Smooth muscle cell (in vitro differentiated cells): ENCODE data around the gene HOXB5. TPM values are rescaled to one million over a fixed set of nuclear protein-coding genes. Genes with fewer than 3 reads are reported as not detected.
A peak's percentile ranks its signal among the peaks of the same experiment; 100 is the strongest.

ENCODE experiments used
- DNase-seq: peaks from one replicate; lab custom pipeline; 2025; ENCODE audit not compliant: unreplicated experiment; lab: John Stamatoyannopoulos, UW
- H2AFZ ChIP-seq: fragments of 200-600 bp; sonication (generic); 2 replicates; pipeline ENCODE4 v1.6.0; 2016; ENCODE audit warnings: antibody characterized with exemption, low read depth, mild to moderate bottlenecking
- H3F3A ChIP-seq: fragments of 200-600 bp; sonication (generic); 2 replicates; pipeline ENCODE4 v1.6.0; 2017; ENCODE audit warnings: antibody characterized with exemption, low read depth
- H3K27ac ChIP-seq: fragments of 200-600 bp; sonication (generic); 2 replicates; pipeline ENCODE4 v1.5.1; 2016; ENCODE audit warnings: low read depth, mild to moderate bottlenecking
- H3K27me3 ChIP-seq: fragments of 200-600 bp; sonication (generic); 2 replicates; pipeline ENCODE4 v1.6.1; 2016; ENCODE audit warnings: low read depth, mild to moderate bottlenecking
- H3K36me3 ChIP-seq: fragments of 200-600 bp; sonication (generic); 2 replicates; pipeline ENCODE4 v1.5.1; 2016; ENCODE audit warnings: low read depth
- H3K4me1 ChIP-seq: fragments of 200-600 bp; sonication (generic); 2 replicates; pipeline ENCODE4 v1.5.1; 2016; ENCODE audit warnings: low read depth
- H3K4me2 ChIP-seq: fragments of 200-600 bp; sonication (generic); 2 replicates; pipeline ENCODE4 v1.6.0; 2016; ENCODE audit warnings: mild to moderate bottlenecking
- H3K4me3 ChIP-seq: fragments of 200-600 bp; sonication (generic); 2 replicates; pipeline ENCODE4 v1.5.1; 2016; ENCODE audit warnings: mild to moderate bottlenecking
- H3K79me2 ChIP-seq: fragments of 200-600 bp; sonication (generic); 2 replicates; pipeline ENCODE4 v1.6.0; 2016; ENCODE audit warnings: low read depth, mild to moderate bottlenecking
- H3K9ac ChIP-seq: fragments of 200-600 bp; sonication (generic); 2 replicates; pipeline ENCODE4 v1.6.0; 2016; ENCODE audit warnings: low read depth
- H3K9me3 ChIP-seq: fragments of 200-600 bp; sonication (generic); replicated peaks from 2 replicates; pipeline ENCODE4 v1.5.1; 2016; ENCODE audit warnings: low read depth
- H4K20me1 ChIP-seq: fragments of 200-600 bp; sonication (generic); 2 replicates; pipeline ENCODE4 v1.6.0; 2016; ENCODE audit warnings: low read depth
- WGBS: methylation state at CpG from one replicate; pipeline ENCODE4 v1.1.7; 2016; ENCODE audit warnings: low lambda C conversion rate; 5-methylcytosine and 5-hydroxymethylcytosine counted together
- polyA plus RNA-seq: library from polyadenylated mRNA; unstranded; fragments of >200 nt; fragmentation: Nextera tagmentation; extraction: Ambion mirVana; gene quantifications from 2 replicates; pipeline ENCODE4 v1.2.1, GENCODE V29; 2016
- total RNA-seq: library from RNA; depleted of rRNA; stranded (reverse); fragments of >200 nt; gene quantifications from 2 replicates; pipeline ENCODE4 v1.2.3, GENCODE V29; 2014
- TF ChIP-seq, protein P1 (sequence below): fragments of 200-600 bp; sonication (generic); IDR thresholded peaks from 2 replicates; pipeline ENCODE4 v1.5.1; 2017; ENCODE audit warnings: borderline replicate concordance, mild to moderate bottlenecking, antibody characterized with exemption; ENCODE audit not compliant: insufficient read depth, poor library complexity, severe bottlenecking

HOXB5 gene
- total and polyA plus RNA-seq, 2 experiments from 2014 or later = 0.49 to 1.8 TPM

DNA sequence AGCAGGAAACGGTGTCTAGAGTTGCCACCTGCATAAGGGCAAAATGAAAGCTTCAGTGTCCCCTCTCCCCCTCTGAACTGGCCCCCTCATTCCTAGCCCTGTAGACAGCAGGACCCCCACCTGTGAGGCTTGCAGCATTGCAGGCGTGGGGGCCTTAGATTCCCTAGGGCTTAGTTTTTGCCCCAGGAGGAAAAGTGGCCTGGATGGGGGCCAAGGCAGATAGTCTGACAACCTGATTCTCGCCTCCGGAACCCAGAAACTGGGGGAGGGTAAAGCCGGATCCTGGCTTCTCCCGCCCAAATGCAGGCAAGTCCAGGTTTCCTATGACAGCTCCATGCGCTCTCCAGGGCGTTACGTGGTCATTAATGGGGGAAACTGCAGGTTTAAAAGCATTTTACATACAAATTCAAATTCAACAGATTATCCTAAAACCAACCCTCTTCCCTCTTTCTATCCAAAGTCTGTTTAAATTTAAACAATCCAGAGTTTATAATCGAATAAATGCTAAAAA lies 11.9 kb upstream of the HOXB5 start:
- Histone ChIP-seq H4K20me1 (peaks cover 31% of the 10 kb centered on the region), H3K27me3 (peaks cover 7% of the 10 kb centered on the region), H3F3A (peaks cover 21% of the 10 kb centered on the region), H3K27ac (peak overlapping the region; percentile 54), H3K79me2 (peaks cover 78% of the 10 kb centered on the region), H3K4me2 (peak overlapping the region; percentile 98), H3K4me3 (peak overlapping the region; percentile 66), H2AFZ (peak overlapping the region; percentile 70), H3K9ac (no peak overlapping the region), H3K4me1 (peaks cover 4% of the 10 kb centered on the region), H3K9me3 (no peaks in the 10 kb centered on the region), H3K36me3 (no peaks in the 10 kb centered on the region)
- DNase-seq = no peak
- TF ChIP-seq, protein P1, sequence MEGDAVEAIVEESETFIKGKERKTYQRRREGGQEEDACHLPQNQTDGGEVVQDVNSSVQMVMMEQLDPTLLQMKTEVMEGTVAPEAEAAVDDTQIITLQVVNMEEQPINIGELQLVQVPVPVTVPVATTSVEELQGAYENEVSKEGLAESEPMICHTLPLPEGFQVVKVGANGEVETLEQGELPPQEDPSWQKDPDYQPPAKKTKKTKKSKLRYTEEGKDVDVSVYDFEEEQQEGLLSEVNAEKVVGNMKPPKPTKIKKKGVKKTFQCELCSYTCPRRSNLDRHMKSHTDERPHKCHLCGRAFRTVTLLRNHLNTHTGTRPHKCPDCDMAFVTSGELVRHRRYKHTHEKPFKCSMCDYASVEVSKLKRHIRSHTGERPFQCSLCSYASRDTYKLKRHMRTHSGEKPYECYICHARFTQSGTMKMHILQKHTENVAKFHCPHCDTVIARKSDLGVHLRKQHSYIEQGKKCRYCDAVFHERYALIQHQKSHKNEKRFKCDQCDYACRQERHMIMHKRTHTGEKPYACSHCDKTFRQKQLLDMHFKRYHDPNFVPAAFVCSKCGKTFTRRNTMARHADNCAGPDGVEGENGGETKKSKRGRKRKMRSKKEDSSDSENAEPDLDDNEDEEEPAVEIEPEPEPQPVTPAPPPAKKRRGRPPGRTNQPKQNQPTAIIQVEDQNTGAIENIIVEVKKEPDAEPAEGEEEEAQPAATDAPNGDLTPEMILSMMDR = no peak
- WGBS = 27% methylated on average over 10 of the region's 10 CpGs

DNA sequence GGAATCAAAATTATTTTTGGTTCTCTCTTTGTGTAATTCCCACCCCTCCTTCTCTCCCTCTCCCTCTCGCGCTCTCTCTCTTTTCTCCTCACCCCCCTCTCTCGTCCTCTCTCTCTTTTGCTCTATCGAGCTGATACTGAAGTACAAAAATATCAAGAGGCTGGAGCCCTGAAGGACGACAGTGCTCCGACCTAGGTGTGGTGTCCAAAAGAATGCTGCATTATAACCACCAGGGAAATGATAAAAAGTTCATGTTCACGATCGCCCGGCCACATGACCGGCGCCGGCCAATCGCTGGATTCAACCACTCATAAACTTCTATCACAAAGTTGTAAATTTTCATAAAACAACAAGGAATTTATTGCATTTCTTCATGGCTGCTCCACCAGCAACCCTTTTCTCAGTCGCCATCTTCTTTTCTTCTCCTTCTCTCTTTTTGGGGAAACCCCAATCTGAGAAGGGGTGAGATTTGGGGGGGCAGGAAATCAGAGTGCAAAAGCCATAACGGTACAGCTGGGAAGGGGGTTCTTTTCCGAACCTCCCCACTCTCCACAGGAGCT lies 11.3 kb upstream of the HOXB5 start, which contains the start of gene HOXB6:
Gene HOXB6 (minus strand): TSS at position 217 of the 560 bp plus-strand sequence. CDS start 6,836 bp downstream, outside the sequence.
- TF ChIP-seq, protein P1 = no peak
- Histone ChIP-seq H3K36me3 (no peaks in the 10 kb centered on the region), H3K9ac (peak within 1 kb of the TSS; percentile 65), H4K20me1 (peaks cover 38% of the 10 kb centered on the region), H3K4me1 (peaks cover 4% of the 10 kb centered on the region), H3K79me2 (peaks cover 77% of the 10 kb centered on the region), H3K9me3 (no peaks in the 10 kb centered on the region), H3K4me2 (peak within 1 kb of the TSS; percentile 98), H3F3A (peaks cover 21% of the 10 kb centered on the region), H3K4me3 (peak within 1 kb of the TSS; percentile 66), H3K27ac (peak within 1 kb of the TSS; percentile 54), H2AFZ (peak within 1 kb of the TSS; percentile 70), H3K27me3 (peaks cover 7% of the 10 kb centered on the region)
- no peak for DNase-seq
- WGBS = 15% methylated on average over 14 of the region's 16 CpGs

DNA sequence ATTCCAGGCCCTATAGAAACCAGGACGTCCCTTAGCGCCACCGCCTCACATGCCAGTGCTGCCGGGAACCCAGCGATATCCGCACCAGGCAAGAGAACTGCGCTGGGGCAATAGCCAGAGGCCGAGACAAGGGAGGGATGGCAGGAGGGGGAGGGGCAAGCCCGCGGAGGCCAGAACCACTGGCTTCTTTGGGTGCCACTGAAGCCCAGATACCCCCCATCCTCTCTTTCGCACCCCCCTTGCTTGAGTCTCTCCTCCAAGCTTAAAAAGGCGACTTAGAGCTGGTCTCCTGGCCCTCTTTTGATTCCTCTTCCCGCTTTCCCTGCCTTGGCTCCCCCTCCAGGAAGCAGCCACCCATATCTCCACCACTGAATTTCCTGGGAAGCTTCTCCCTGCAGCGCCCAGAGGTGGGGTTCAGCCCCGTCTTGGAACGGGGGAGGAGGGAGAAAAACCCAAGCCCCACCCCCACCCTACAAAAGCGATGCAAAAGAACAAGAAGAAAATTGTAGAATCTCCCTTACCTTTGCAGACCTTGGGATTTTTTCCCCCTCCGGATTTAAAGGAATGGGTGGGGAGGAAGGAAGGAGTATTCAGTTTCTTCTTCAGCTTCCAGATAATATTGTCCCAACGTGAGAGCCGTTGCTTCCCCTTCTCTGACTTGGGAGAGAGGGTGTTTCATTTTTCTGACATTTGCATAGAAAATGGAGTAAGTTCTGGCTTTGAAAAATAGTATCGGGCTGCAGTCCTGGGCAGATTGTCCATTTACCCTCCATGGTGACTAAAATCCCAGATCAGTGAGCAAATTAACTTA lies 10.6 kb upstream of the HOXB5 start:
- H3K9me3 ChIP-seq = no peaks in the 10 kb centered on the region
- H3F3A ChIP-seq = peaks cover 16% of the 10 kb centered on the region
- peaks cover 77% of the 10 kb centered on the region for H3K79me2 ChIP-seq
- peak; percentile 26 for DNase-seq
- peak overlapping the region; percentile 70 for H2AFZ ChIP-seq
- H4K20me1 ChIP-seq = peaks cover 44% of the 10 kb centered on the region
- TF ChIP-seq, protein P1 = peak; percentile 3
- H3K27me3 ChIP-seq = peaks cover 7% of the 10 kb centered on the region
- WGBS = 3% methylated on average over 21 of the region's 21 CpGs
- peak overlapping the region; percentile 54 for H3K27ac ChIP-seq
- H3K4me3 ChIP-seq = peak overlapping the region; percentile 66
- peak overlapping the region; percentile 98 for H3K4me2 ChIP-seq
- H3K9ac ChIP-seq = peak overlapping the region; percentile 65
- H3K36me3 ChIP-seq = no peaks in the 10 kb centered on the region
- peaks cover 8% of the 10 kb centered on the region for H3K4me1 ChIP-seq
